ENCODE results near the gene APOBEC3A. TPM values are rescaled to one million over a fixed set of nuclear protein-coding genes. Genes with fewer than 3 reads are reported as not detected.

Gene APOBEC3A
- total and polyA plus RNA-seq, 2 of the 8 experiments (the other 6 are each of a cell fraction or from before 2014, with no cell fraction given), result not detected

- no peaks in the 10 kb centered on the region for H3K79me1 ChIP-seq (ENCODE audit: low read depth, low read length)
- peaks cover 7% of the 10 kb centered on the region; the same call in 1 of the 2 replicates for H3K23me2 ChIP-seq (ENCODE audit: low read depth, low read length)
- no peak overlapping the region for H4K8ac ChIP-seq (ENCODE audit: extremely low read depth, insufficient read depth, low read length)
- H4K5ac ChIP-seq (ENCODE audit: insufficient read length, low read depth, low read length), result no peak overlapping the region
- peaks cover 0 to 5% (median 3%) of the 10 kb centered on the region in 4 experiments; a peak in 4 of 7 replicates for H3K4me1 ChIP-seq (replicated peaks in 1 of 4; ENCODE audit: control insufficient read depth in 3 of 4, insufficient read depth in 4 of 4, low read length in 3 of 4)
- 0 out of 4 replicates have a peak, but pooled peaks of 1 of the 3 experiments have one; percentile 9 for TF ChIP-seq CTCF (IDR thresholded peaks at IDR 0.05; ENCODE audit: control extremely low read depth in 1 of 3, insufficient read depth in 1 of 3, low read depth in 1 of 3, low read length in 3 of 3)
- no peak for TF ChIP-seq RNF2 (IDR thresholded peaks at IDR 0.05; ENCODE audit: borderline replicate concordance, low read depth, low read length, missing control alignments, poor library complexity, severe bottlenecking)
- peak; percentile 78 for TF ChIP-seq USF2 (IDR thresholded peaks at IDR 0.05; ENCODE audit: low read length)
- POLR2A ChIA-PET (ENCODE audit: partially characterized antibody), result no interaction called here
- H2BK120ac ChIP-seq (replicated peaks; ENCODE audit: low read depth, low read length), result no peak overlapping the region
- no peak overlapping the region; the same call in 1 of the 2 replicates for H2BK12ac ChIP-seq (ENCODE audit: low read depth, low read length)
- H3K27ac ChIP-seq (ENCODE audit: low read depth, low read length), result no peak overlapping the region
- H3K56ac ChIP-seq (replicated peaks; ENCODE audit: insufficient read length, low read depth, low read length), result no peak overlapping the region
- H3K27me3 ChIP-seq (replicated peaks in 1 of 4; ENCODE audit: control insufficient read depth in 3 of 4, extremely low read depth in 1 of 4, insufficient read depth in 3 of 4, low read length in 3 of 4), result no peaks in the 10 kb centered on the region
- H2AK5ac ChIP-seq (ENCODE audit: low read depth, low read length), result no peak overlapping the region
- CTCF ChIA-PET (ENCODE audit: partially characterized antibody), result interaction anchor here (0.7 to 2.3 kb wide), 7 partner anchors 17 to 387 kb away, joined by 3 to 9 read pairs (median 4); partner anchors contain the start of gene CBX6
- H3K23ac ChIP-seq (ENCODE audit: insufficient read length), result no peak overlapping the region
- DNase-seq (ENCODE audit: low read depth in 1 of 2, low spot score in 2 of 2) (no peak), FAIRE-seq (no peak)
- H4K20me1 ChIP-seq (replicated peaks in 1 of 2; ENCODE audit: control insufficient read depth in 1 of 2, insufficient read depth in 2 of 2, low read length in 2 of 2), result no peaks in the 10 kb centered on the region
- H2BK5ac ChIP-seq (ENCODE audit: low read depth, low read length), result no peak overlapping the region
- no peak overlapping the region for H3K4me2 ChIP-seq (ENCODE audit: insufficient read depth in 1 of 2, low read depth in 2 of 2, low read length in 2 of 2)
- no peak overlapping the region for H3K4me3 ChIP-seq (ENCODE audit: extremely low read depth in 1 of 4, insufficient read depth in 2 of 4, low read depth in 3 of 4, low read length in 4 of 4)
- no peak overlapping the region for H4K91ac ChIP-seq (replicated peaks; ENCODE audit: insufficient read length, low read length)
- WGBS, 2 experiments (ENCODE audit: extremely low coverage in 1 of 2, insufficient coverage in 1 of 2, insufficient read length in 1 of 2, insufficient replicate concordance in 2 of 2, low coverage in 1 of 2, low lambda C conversion rate in 2 of 2, missing lambda C conversion rate in 1 of 2), result 77% methylated on average over 10 of the region's 10 CpGs; no CpG with 5 or more reads in 1 of the 2 experiments
- no peaks in the 10 kb centered on the region for H3K79me2 ChIP-seq (ENCODE audit: control insufficient read depth in 1 of 2, insufficient read depth in 2 of 2, low read length in 2 of 2)
- no peak overlapping the region for H3K14ac ChIP-seq (ENCODE audit: insufficient read length)
- no peaks in the 10 kb centered on the region for H3K9me3 ChIP-seq (ENCODE audit: insufficient read depth in 2 of 2, low read depth in 1 of 2, low read length in 1 of 2)
- no peak overlapping the region for H3K9ac ChIP-seq (replicated peaks in 1 of 4; ENCODE audit: extremely low read depth in 1 of 4, low read depth in 3 of 4, low read length in 3 of 4)
- H2BK15ac ChIP-seq (ENCODE audit: low read length), result peak overlapping the region; percentile 88; the same call in 1 of the 2 replicates
- H2AFZ ChIP-seq (ENCODE audit: low read length), result 0 out of 2 replicates have a peak overlapping the region, but pooled peaks have one; percentile 6
- no peaks in the 10 kb centered on the region for H3K36me3 ChIP-seq (ENCODE audit: control insufficient read depth in 2 of 4, insufficient read depth in 4 of 4, low read length in 3 of 4)
- H3K18ac ChIP-seq (ENCODE audit: extremely low read depth, low read length), result no peak overlapping the region
- no peak overlapping the region for H3K4ac ChIP-seq (replicated peaks; ENCODE audit: insufficient read length, low read depth, low read length)
- H2BK20ac ChIP-seq (ENCODE audit: low read length), result no peak overlapping the region
Observed at GRCh38 chr22:38923463-38924346, 33.7 kb upstream of the APOBEC3A start.
